Testis (tissue), 5 donors: Measurements from ENCODE around the gene SPA17. TPM values are rescaled to one million over a fixed set of nuclear protein-coding genes. Genes with fewer than 3 reads are reported as not detected.

Experiments used
- DNase-seq: peaks from one replicate; pipeline ENCODE4 v3.0.0-alpha.2; 2019
- H3K27ac ChIP-seq, 2 donors: fragments of 200-600 bp; sonication (generic); one replicate each; pipeline ENCODE4 v1.5.1; 2019
- H3K27me3 ChIP-seq: fragments of 200-600 bp; sonication (generic); one replicate; pipeline ENCODE4 v1.5.1; 2019
- H3K36me3 ChIP-seq: fragments of 200-600 bp; sonication (generic); one replicate; pipeline ENCODE4 v1.5.1; 2017; ENCODE audit warnings: low read depth; ENCODE audit errors: missing control alignments
- H3K4me1 ChIP-seq: fragments of 200-600 bp; sonication (generic); one replicate; pipeline ENCODE4 v1.5.1; 2019
- H3K4me3 ChIP-seq, 2 donors: fragments of 200-600 bp; sonication (generic); one replicate each; pipeline ENCODE4 v1.5.1; 2017 to 2019
- H3K9me3 ChIP-seq: fragments of 200-600 bp; sonication (generic); one replicate; pipeline ENCODE4 v1.5.1; 2017
- CTCF ChIP-seq, 3 experiments: fragments of 450-650 bp in 2 of 3; fragments of 200-600 bp in 1 of 3; sonication (generic) in 1 of 3; IDR thresholded peaks; one replicate each; pipeline ENCODE4 v1.5.1; 2016 to 2019; ENCODE audit warnings: antibody characterized with exemption in 3 of 3, mild to moderate bottlenecking in 2 of 3, moderate library complexity in 1 of 3
- POLR2A ChIP-seq: fragments of 450-650 bp; IDR thresholded peaks from one replicate; pipeline ENCODE4 v1.6.1; 2017; ENCODE audit warnings: antibody characterized with exemption, mild to moderate bottlenecking, moderate library complexity
- WGBS, 2 donors: methylation state at CpG; one replicate each; pipeline ENCODE4 v1.1.5; 2018; 5-methylcytosine and 5-hydroxymethylcytosine counted together
- intact Hi-C: fragments of 100-400 bp; cut with DNase I; formaldehyde crosslinking; loops from one replicate; pipeline ENCODE4 v1.15.1; 2023; ENCODE audit warnings: low total_unique reads
- long read RNA-seq, 2 donors: transcript quantifications; one replicate each; lab custom pipeline, GENCODE V29; 2026
- polyA plus RNA-seq: library from polyadenylated mRNA; stranded (reverse); fragments of 350-450 nt; fragmentation: Illumina TruSeq; extraction: RNeasy Lipid Tissue Mini Kit (QIAGEN cat#74804); gene quantifications from one replicate; pipeline ENCODE4 v1.2.3, GENCODE V29; 2014; ENCODE audit warnings: low read depth, low replicate concordance; ENCODE audit not compliant: insufficient read depth
- total RNA-seq, 2 donors: library from RNA; depleted of rRNA; stranded (reverse); fragments of >200 nt; gene quantifications; one replicate each; pipeline ENCODE4 v1.2.3, GENCODE V29; 2016

The SPA17 gene
- total RNA-seq (100 to 1,000 TPM in 1 of 2 donors, 10 to 100 TPM in 1; 97.5 to 170 TPM), polyA plus RNA-seq (405 TPM)
- long read RNA-seq, donor 1, full-length matches to known transcripts: 9 of 9 reads
- long read RNA-seq, donor 1, partial matches to known transcripts: 0 of 9 reads
- long read RNA-seq, donor 1, other reads (novel, unspliced or antisense): 0 of 9 reads
- long read RNA-seq, donor 2, transcript SPA17-201 (5 exons, 853 nt): major isoform, 5 of 5 reads
- long read RNA-seq, donor 2, partial matches to known transcripts: 0 of 5 reads
- long read RNA-seq, donor 2, other reads (novel, unspliced or antisense): 0 of 5 reads

- Histone ChIP-seq H3K36me3 (no peaks in the 10 kb centered on the region), H3K27me3 (no peaks in the 10 kb centered on the region), H3K27ac (peak within 1 kb of the TSS; percentile 55 to 61), H3K4me3 (peak within 1 kb of the TSS; percentile 52 to 72), H3K9me3 (no peaks in the 10 kb centered on the region), H3K4me1 (no peaks in the 10 kb centered on the region)
- 1% methylated on average over 33 to 57 of the region's 58 CpGs for WGBS, 2 donors
- TF ChIP-seq POLR2A (no peak), CTCF (IDR thresholded peaks at IDR 0.05) (no peak)
- intact Hi-C loops: loop anchor here (10.0 kb wide), 1 partner anchor 91 kb away; the partner anchor contains the start of gene ESAM
- DNase-seq: peak; percentile 96
Measured at GRCh38 chr11:124673333-124674167, at the start of gene SPA17, which contains the start of gene SIAE. TSS of gene SPA17 (plus strand) at chr11:124673904. CDS start at chr11:124675265, 1,361 bp downstream. TSS of gene SIAE (minus strand) at chr11:124673739. CDS start at chr11:124673708, 31 bp downstream.

GRCh38 chr11:124625504-124626168, 48.1 kb upstream of the SPA17 start:
- H3K27me3 ChIP-seq: no peaks in the 10 kb centered on the region
- no peaks in the 10 kb centered on the region for H3K9me3 ChIP-seq
- no peak for TF ChIP-seq POLR2A
- no peak for TF ChIP-seq CTCF (IDR thresholded peaks at IDR 0.05)
- 83 to 92% methylated on average over 3 of the region's 3 CpGs for WGBS, 2 donors
- no peak overlapping the region for H3K27ac ChIP-seq
- no peak for DNase-seq
- H3K36me3 ChIP-seq: no peaks in the 10 kb centered on the region
- no peak overlapping the region for H3K4me3 ChIP-seq
- peaks cover 4% of the 10 kb centered on the region for H3K4me1 ChIP-seq
- intact Hi-C loops: no loop called here

- peaks cover 4% of the 10 kb centered on the region for H3K4me1 ChIP-seq
- H3K27me3 ChIP-seq: no peaks in the 10 kb centered on the region
- DNase-seq: no peak
- no peak overlapping the region for H3K27ac ChIP-seq
- no peaks in the 10 kb centered on the region for H3K9me3 ChIP-seq
- no peak overlapping the region for H3K4me3 ChIP-seq
- intact Hi-C loops: no loop called here
- 92 to 96% methylated on average over 5 of the region's 5 CpGs for WGBS, 2 donors
- H3K36me3 ChIP-seq: no peaks in the 10 kb centered on the region
- TF ChIP-seq POLR2A (no peak), CTCF (IDR thresholded peaks at IDR 0.05) (no peak)
Measured at GRCh38 chr11:124627546-124627945, 46.2 kb upstream of the SPA17 start.

GRCh38 chr11:124629961-124630360, 43.7 kb upstream of the SPA17 start:
- DNase-seq: no peak
- Histone ChIP-seq H3K4me1 (no peaks in the 10 kb centered on the region), H3K27me3 (no peaks in the 10 kb centered on the region), H3K36me3 (no peaks in the 10 kb centered on the region), H3K4me3 (no peak overlapping the region), H3K9me3 (no peaks in the 10 kb centered on the region), H3K27ac (no peak overlapping the region)
- no peak for TF ChIP-seq CTCF (IDR thresholded peaks at IDR 0.05)
- no peak for TF ChIP-seq POLR2A
- intact Hi-C loops: no loop called here
- 59 to 68% methylated on average over 4 of the region's 4 CpGs for WGBS, 2 donors
